ENCODE results near the gene ADCY4. TPM values are rescaled to one million over a fixed set of nuclear protein-coding genes. Genes with fewer than 3 reads are reported as not detected.

ADCY4 gene
- total and polyA plus RNA-seq, 2 donors (not counting 1 experiment from before 2014, with no cell fraction given) = 2.3 to 7.8 TPM

DNA sequence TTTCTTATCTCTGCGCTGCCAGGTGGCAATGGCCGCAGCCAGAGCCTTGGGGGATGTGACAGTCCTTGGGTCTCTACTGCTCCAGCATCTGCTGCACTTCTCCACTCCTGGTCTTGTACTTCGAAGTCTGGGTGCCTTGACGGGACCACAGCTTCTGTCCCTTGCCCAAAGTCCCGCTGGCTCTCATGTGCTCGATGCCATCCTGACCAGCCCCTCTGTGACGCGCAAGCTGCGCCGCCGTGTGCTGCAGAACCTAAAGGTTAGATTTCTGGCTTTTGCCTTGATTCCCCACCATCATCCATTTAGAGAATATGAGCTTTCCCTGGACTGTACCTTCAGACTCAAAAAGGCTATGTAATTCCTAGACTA lies 30.9 kb downstream of the ADCY4 start:
- intact Hi-C loops (cut with micrococcal nuclease) = no loop called here
- Histone ChIP-seq H3K27me3 (replicated peaks in 1 of 4; ENCODE audit: control extremely low read depth in 1 of 4, control insufficient read depth in 3 of 4, insufficient read depth in 4 of 4, low read length in 3 of 4) (no peaks in the 10 kb centered on the region), H3K9ac (ENCODE audit: low read length) (no peak overlapping the region), H3K27ac (ENCODE audit: low read length in 2 of 2) (no peak overlapping the region), H3K4me3 (ENCODE audit: control extremely low read depth in 1 of 5, extremely low read depth in 1 of 5, insufficient read depth in 1 of 5, low read depth in 2 of 5, low read length in 4 of 5) (no peak overlapping the region), H2AFZ (ENCODE audit: insufficient read depth, low read depth, low read length, poor library complexity, severe bottlenecking) (no peak overlapping the region), H4K20me1 (ENCODE audit: control insufficient read depth, insufficient read depth, low read length, poor library complexity, severe bottlenecking) (peaks cover 24% of the 10 kb centered on the region), H3K9me3 (ENCODE audit: control extremely low read depth in 1 of 3, control insufficient read depth in 2 of 3, insufficient read depth in 1 of 3, low read length in 2 of 3) (no peaks in the 10 kb centered on the region), H3K4me2 (replicated peaks; ENCODE audit: low read depth, low read length, poor library complexity, severe bottlenecking) (no peak overlapping the region), H3K79me2 (ENCODE audit: control insufficient read depth, insufficient read depth, low read length) (peaks cover 58% of the 10 kb centered on the region), H3K4me1 (ENCODE audit: control insufficient read depth in 2 of 2, insufficient read depth in 2 of 2, low read length in 2 of 2) (peaks cover 12 to 24% of the 10 kb centered on the region in 2 donors), H3K36me3 (replicated peaks in 1 of 2; ENCODE audit: control extremely low read depth in 1 of 2, control insufficient read depth in 1 of 2, extremely low read depth in 1 of 2, insufficient read depth in 2 of 2, low read length in 1 of 2) (peaks cover 3 to 72% of the 10 kb centered on the region in 2 experiments)
- Mint-ChIP-seq H3K4me3 (no peak overlapping the region), H3K9me3 (ENCODE audit: insufficient read depth) (no peaks in the 10 kb centered on the region), H3K27ac (no peak overlapping the region), H3K27me3 (no peaks in the 10 kb centered on the region), H3K4me1 (peaks cover 36% of the 10 kb centered on the region)
- ATAC-seq (ENCODE audit: low read depth) (no peak), DNase-seq (no peak)
- 98% methylated on average over 11 of the region's 11 CpGs for WGBS (ENCODE audit: insufficient coverage)
- POLR2A ChIA-PET = no interaction called here
- CTCF ChIA-PET = interaction anchor here (1.4 to 10.9 kb wide), 4 partner anchors 14 to 60 kb away, joined by 3 to 254 read pairs (median 14); partner anchors contain the start of gene TINF2
- no peak for TF ChIP-seq EZH2 (IDR thresholded peaks at IDR 0.05; ENCODE audit: borderline replicate concordance, insufficient read depth, low read depth, low read length, poor library complexity, severe bottlenecking)
- TF ChIP-seq, protein P1, sequence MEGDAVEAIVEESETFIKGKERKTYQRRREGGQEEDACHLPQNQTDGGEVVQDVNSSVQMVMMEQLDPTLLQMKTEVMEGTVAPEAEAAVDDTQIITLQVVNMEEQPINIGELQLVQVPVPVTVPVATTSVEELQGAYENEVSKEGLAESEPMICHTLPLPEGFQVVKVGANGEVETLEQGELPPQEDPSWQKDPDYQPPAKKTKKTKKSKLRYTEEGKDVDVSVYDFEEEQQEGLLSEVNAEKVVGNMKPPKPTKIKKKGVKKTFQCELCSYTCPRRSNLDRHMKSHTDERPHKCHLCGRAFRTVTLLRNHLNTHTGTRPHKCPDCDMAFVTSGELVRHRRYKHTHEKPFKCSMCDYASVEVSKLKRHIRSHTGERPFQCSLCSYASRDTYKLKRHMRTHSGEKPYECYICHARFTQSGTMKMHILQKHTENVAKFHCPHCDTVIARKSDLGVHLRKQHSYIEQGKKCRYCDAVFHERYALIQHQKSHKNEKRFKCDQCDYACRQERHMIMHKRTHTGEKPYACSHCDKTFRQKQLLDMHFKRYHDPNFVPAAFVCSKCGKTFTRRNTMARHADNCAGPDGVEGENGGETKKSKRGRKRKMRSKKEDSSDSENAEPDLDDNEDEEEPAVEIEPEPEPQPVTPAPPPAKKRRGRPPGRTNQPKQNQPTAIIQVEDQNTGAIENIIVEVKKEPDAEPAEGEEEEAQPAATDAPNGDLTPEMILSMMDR (IDR thresholded peaks at IDR 0.05) = no peak

DNA sequence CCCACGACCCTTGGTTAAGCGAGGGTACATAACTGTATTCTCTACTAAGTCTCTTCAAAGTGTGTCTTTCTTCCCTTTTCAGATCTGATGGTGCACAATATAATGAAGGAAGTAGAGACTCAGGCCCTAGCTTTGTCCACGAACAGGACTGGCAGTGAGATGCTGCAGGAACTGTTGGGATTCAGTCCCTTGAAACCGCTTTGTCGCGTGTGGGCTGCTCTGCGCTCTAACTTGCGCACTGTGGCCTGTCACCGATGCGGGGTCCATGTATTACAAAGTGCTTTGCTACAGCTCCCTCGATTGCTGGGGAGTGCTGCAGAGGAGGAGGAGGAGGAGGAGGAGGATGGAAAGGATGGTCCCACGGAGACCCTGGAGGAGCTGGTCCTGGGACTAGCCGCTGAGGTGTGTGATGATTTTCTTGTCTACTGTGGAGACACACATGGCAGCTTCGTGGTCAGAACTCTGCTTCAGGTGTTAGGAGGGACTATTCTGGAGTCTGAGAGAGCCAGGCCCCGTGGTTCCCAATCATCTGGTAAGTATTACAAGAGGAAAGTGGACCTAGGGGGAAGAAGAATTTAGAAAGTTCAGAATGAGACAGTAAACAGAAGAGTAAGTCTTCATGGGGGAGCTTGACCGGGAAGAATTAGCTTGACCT lies 34.4 kb downstream of the ADCY4 start:
- TF ChIP-seq, protein P1 (IDR thresholded peaks at IDR 0.05) = no peak
- no peak for TF ChIP-seq EZH2 (IDR thresholded peaks at IDR 0.05; ENCODE audit: borderline replicate concordance, insufficient read depth, low read depth, low read length, poor library complexity, severe bottlenecking)
- H3K4me1 ChIP-seq (ENCODE audit: control insufficient read depth in 2 of 2, insufficient read depth in 2 of 2, low read length in 2 of 2) = peaks cover 30 to 41% of the 10 kb centered on the region in 2 donors
- H3K27ac ChIP-seq (ENCODE audit: low read length in 2 of 2) = peak overlapping the region; percentile 79 to 83
- ChIA-PET CTCF (interaction anchor here (0.8 to 10.9 kb wide), 15 partner anchors 8 to 292 kb away, joined by 3 to 254 read pairs (median 4); partner anchors contain the start of genes CHMP4A, CIDEB, IPO4 and KHNYN), POLR2A (interaction anchor here (0.6 to 4.1 kb wide), 7 partner anchors 11 to 194 kb away, joined by 3 to 47 read pairs (median 4); partner anchors contain the start of genes CBLN3, KHNYN, LTB4R and MDP1)
- no peaks in the 10 kb centered on the region for H3K9me3 ChIP-seq (ENCODE audit: control extremely low read depth in 1 of 3, control insufficient read depth in 2 of 3, insufficient read depth in 1 of 3, low read length in 2 of 3)
- H4K20me1 ChIP-seq (ENCODE audit: control insufficient read depth, insufficient read depth, low read length, poor library complexity, severe bottlenecking) = peaks cover 6% of the 10 kb centered on the region
- Mint-ChIP-seq H3K27ac (peak overlapping the region; percentile 83), H3K27me3 (no peaks in the 10 kb centered on the region), H3K4me3 (peak overlapping the region; percentile 96), H3K9me3 (ENCODE audit: insufficient read depth) (no peaks in the 10 kb centered on the region), H3K4me1 (peaks cover 48% of the 10 kb centered on the region)
- ATAC-seq (ENCODE audit: low read depth) (no peak), DNase-seq (no peak)
- H2AFZ ChIP-seq (ENCODE audit: insufficient read depth, low read depth, low read length, poor library complexity, severe bottlenecking) = peak overlapping the region; percentile 91
- peaks cover 4 to 51% of the 10 kb centered on the region in 2 experiments for H3K36me3 ChIP-seq (replicated peaks in 1 of 2; ENCODE audit: control extremely low read depth in 1 of 2, control insufficient read depth in 1 of 2, extremely low read depth in 1 of 2, insufficient read depth in 2 of 2, low read length in 1 of 2)
- H3K27me3 ChIP-seq (replicated peaks in 1 of 4; ENCODE audit: control extremely low read depth in 1 of 4, control insufficient read depth in 3 of 4, insufficient read depth in 4 of 4, low read length in 3 of 4) = no peaks in the 10 kb centered on the region
- H3K4me3 ChIP-seq (ENCODE audit: control extremely low read depth in 1 of 5, extremely low read depth in 1 of 5, insufficient read depth in 1 of 5, low read depth in 2 of 5, low read length in 4 of 5) = peak overlapping the region; percentile 58 to 93 (median 77)
- peak overlapping the region; percentile 93 for H3K4me2 ChIP-seq (replicated peaks; ENCODE audit: low read depth, low read length, poor library complexity, severe bottlenecking)
- intact Hi-C loops (cut with micrococcal nuclease) = no loop called here
- WGBS (ENCODE audit: insufficient coverage) = 50% methylated on average over 14 of the region's 16 CpGs
- H3K9ac ChIP-seq (ENCODE audit: low read length) = peak overlapping the region; percentile 90
- H3K79me2 ChIP-seq (ENCODE audit: control insufficient read depth, insufficient read depth, low read length) = peaks cover 55% of the 10 kb centered on the region

Data from B cell (primary cell).